K562 (cell line): ENCODE measurements around the gene GTF3C1. TPM values are rescaled to one million over a fixed set of nuclear protein-coding genes. Genes with fewer than 3 reads are reported as not detected.

Experiments
- CCAR2 ChIP-seq: fragments of 200-400 bp; formaldehyde crosslinking; IDR thresholded peaks from 2 replicates; pipeline ENCODE4 v1.6.1; 2017; ENCODE audit warnings: mild to moderate bottlenecking, low read depth, low read length
- CHD4 ChIP-seq: fragments of 200-600 bp; sonication (generic); IDR thresholded peaks from 3 replicates; pipeline ENCODE4 v1.6.1; 2012; ENCODE audit warnings: low read depth, mild to moderate bottlenecking, mixed read lengths, low read length, inconsistent platforms; ENCODE audit not compliant: insufficient read depth, insufficient replicate concordance, poor library complexity, severe bottlenecking
- E2F4 ChIP-seq: sonication (generic); formaldehyde crosslinking; IDR thresholded peaks from 2 replicates; pipeline ENCODE4 v1.8.0; 2022; ENCODE audit warnings: mild to moderate bottlenecking, low read depth, missing genetic modification reagents
- SMARCA5 ChIP-seq: fragments of 450-650 bp; IDR thresholded peaks from 2 replicates; pipeline ENCODE4 v1.6.1; 2016
- SRSF9 ChIP-seq: fragments of 200-400 bp; formaldehyde crosslinking; IDR thresholded peaks from 2 replicates; pipeline ENCODE4 v1.6.1; 2017; ENCODE audit warnings: low read depth, low read length, borderline replicate concordance
- ZNF444 ChIP-seq: fragments of 250-450 bp; sonication (Bioruptor Pico); IDR thresholded peaks from 2 replicates; pipeline ENCODE4 v1.4.0; 2020; ENCODE audit warnings: mild to moderate bottlenecking, moderate library complexity
- ZNF79 ChIP-seq: fragments of 250-450 bp; sonication (Bioruptor Pico); IDR thresholded peaks from 2 replicates; pipeline ENCODE4 v1.4.0; 2020; ENCODE audit warnings: low read depth, mild to moderate bottlenecking, moderate library complexity
- polyA plus RNA-seq, 8 experiments: library from polyadenylated mRNA; depleted of rRNA in 4 of 8; stranded (reverse) in 5 of 8; unstranded in 3 of 8; fragments of >200 nt; fragmentation: Nextera tagmentation in 2 of 8; fragmentation: Illumina TruSeq in 1 of 8; extraction: Ambion mirVana in 2 of 8; extraction: Trizol in 1 of 8; gene quantifications; 2 replicates each; pipeline versions ENCODE4 v1.2.1 to v1.2.3, GENCODE V29; 2011 to 2014; ENCODE audit warnings: inconsistent platforms in 1 of 8, missing spikeins in 1 of 8
- total RNA-seq, 7 experiments: library from RNA; depleted of rRNA in 6 of 7; stranded (reverse); fragments of >200 nt in 6 of 7; fragmentation: Illumina TruSeq in 2 of 7; extraction: Trizol in 2 of 7; gene quantifications; 2 replicates each; pipeline versions ENCODE4 v1.2.1 to v1.2.3, GENCODE V29; 2011 to 2021; ENCODE audit warnings: low replicate concordance in 1 of 7
- TF ChIP-seq, protein P1 (sequence below): fragments of 450-650 bp; IDR thresholded peaks from 2 replicates; pipeline ENCODE4 v1.6.1; 2016; ENCODE audit warnings: mild to moderate bottlenecking, moderate library complexity

The GTF3C1 gene
- total and polyA plus RNA-seq, 9 of the 15 experiments (the other 6 are each of a cell fraction or from before 2014, with no cell fraction given), result 0.72 to 63.6 (median 30.9) TPM

DNA sequence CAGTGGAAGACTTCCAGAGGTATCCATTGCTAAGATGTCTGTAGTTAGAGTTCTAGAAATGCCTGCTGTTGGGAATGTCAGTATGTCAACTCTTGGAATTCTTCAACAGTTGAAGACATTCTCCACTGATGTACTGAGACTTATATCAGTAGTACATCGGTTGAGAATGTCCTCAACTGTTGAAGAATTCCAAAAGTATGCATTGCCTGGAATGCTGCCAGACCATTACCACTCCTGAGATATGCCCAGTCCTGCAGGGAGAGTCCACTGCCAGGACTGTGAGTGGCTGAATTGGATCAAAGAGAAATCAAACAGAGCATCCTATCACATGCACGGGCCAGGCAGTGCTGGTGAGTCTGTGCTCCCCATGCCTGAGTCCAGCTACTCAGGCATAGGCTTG, 105.7 kb downstream of the GTF3C1 start (continued):
- no peak for TF ChIP-seq E2F4 (CRISPR knock-in tag)
- TF ChIP-seq CHD4, result no peak
- TF ChIP-seq, protein P1, sequence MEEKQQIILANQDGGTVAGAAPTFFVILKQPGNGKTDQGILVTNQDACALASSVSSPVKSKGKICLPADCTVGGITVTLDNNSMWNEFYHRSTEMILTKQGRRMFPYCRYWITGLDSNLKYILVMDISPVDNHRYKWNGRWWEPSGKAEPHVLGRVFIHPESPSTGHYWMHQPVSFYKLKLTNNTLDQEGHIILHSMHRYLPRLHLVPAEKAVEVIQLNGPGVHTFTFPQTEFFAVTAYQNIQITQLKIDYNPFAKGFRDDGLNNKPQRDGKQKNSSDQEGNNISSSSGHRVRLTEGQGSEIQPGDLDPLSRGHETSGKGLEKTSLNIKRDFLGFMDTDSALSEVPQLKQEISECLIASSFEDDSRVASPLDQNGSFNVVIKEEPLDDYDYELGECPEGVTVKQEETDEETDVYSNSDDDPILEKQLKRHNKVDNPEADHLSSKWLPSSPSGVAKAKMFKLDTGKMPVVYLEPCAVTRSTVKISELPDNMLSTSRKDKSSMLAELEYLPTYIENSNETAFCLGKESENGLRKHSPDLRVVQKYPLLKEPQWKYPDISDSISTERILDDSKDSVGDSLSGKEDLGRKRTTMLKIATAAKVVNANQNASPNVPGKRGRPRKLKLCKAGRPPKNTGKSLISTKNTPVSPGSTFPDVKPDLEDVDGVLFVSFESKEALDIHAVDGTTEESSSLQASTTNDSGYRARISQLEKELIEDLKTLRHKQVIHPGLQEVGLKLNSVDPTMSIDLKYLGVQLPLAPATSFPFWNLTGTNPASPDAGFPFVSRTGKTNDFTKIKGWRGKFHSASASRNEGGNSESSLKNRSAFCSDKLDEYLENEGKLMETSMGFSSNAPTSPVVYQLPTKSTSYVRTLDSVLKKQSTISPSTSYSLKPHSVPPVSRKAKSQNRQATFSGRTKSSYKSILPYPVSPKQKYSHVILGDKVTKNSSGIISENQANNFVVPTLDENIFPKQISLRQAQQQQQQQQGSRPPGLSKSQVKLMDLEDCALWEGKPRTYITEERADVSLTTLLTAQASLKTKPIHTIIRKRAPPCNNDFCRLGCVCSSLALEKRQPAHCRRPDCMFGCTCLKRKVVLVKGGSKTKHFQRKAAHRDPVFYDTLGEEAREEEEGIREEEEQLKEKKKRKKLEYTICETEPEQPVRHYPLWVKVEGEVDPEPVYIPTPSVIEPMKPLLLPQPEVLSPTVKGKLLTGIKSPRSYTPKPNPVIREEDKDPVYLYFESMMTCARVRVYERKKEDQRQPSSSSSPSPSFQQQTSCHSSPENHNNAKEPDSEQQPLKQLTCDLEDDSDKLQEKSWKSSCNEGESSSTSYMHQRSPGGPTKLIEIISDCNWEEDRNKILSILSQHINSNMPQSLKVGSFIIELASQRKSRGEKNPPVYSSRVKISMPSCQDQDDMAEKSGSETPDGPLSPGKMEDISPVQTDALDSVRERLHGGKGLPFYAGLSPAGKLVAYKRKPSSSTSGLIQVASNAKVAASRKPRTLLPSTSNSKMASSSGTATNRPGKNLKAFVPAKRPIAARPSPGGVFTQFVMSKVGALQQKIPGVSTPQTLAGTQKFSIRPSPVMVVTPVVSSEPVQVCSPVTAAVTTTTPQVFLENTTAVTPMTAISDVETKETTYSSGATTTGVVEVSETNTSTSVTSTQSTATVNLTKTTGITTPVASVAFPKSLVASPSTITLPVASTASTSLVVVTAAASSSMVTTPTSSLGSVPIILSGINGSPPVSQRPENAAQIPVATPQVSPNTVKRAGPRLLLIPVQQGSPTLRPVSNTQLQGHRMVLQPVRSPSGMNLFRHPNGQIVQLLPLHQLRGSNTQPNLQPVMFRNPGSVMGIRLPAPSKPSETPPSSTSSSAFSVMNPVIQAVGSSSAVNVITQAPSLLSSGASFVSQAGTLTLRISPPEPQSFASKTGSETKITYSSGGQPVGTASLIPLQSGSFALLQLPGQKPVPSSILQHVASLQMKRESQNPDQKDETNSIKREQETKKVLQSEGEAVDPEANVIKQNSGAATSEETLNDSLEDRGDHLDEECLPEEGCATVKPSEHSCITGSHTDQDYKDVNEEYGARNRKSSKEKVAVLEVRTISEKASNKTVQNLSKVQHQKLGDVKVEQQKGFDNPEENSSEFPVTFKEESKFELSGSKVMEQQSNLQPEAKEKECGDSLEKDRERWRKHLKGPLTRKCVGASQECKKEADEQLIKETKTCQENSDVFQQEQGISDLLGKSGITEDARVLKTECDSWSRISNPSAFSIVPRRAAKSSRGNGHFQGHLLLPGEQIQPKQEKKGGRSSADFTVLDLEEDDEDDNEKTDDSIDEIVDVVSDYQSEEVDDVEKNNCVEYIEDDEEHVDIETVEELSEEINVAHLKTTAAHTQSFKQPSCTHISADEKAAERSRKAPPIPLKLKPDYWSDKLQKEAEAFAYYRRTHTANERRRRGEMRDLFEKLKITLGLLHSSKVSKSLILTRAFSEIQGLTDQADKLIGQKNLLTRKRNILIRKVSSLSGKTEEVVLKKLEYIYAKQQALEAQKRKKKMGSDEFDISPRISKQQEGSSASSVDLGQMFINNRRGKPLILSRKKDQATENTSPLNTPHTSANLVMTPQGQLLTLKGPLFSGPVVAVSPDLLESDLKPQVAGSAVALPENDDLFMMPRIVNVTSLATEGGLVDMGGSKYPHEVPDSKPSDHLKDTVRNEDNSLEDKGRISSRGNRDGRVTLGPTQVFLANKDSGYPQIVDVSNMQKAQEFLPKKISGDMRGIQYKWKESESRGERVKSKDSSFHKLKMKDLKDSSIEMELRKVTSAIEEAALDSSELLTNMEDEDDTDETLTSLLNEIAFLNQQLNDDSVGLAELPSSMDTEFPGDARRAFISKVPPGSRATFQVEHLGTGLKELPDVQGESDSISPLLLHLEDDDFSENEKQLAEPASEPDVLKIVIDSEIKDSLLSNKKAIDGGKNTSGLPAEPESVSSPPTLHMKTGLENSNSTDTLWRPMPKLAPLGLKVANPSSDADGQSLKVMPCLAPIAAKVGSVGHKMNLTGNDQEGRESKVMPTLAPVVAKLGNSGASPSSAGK, result no peak
- TF ChIP-seq ZNF444 (CRISPR knock-in tag), result no peak
- no peak for TF ChIP-seq CCAR2
- TF ChIP-seq SMARCA5, result no peak
- TF ChIP-seq SRSF9, result no peak
- no peak for TF ChIP-seq ZNF79 (CRISPR knock-in tag)
